HepG2 (cell line): Measurements from ENCODE around the gene TGM2. TPM values are rescaled to one million over a fixed set of nuclear protein-coding genes. Genes with fewer than 3 reads are reported as not detected.

ENCODE experiments used
- ARNTL ChIP-seq: sonication (generic); formaldehyde crosslinking; IDR thresholded peaks from 2 replicates; pipeline ENCODE4 v1.4.0; 2020; ENCODE audit warnings: mild to moderate bottlenecking, missing genetic modification reagents
- FOXP1 ChIP-seq, 2 experiments: fragments of 450-650 bp in 1 of 2; IDR thresholded peaks; 2 replicates each; pipeline ENCODE4 v1.6.1; 2017 to 2018; ENCODE audit warnings: antibody characterized with exemption in 1 of 2
- HNF4G ChIP-seq, 2 experiments: sonication (generic) in 1 of 2; formaldehyde crosslinking in 1 of 2; IDR thresholded peaks; 2 replicates each; pipeline versions ENCODE4 v1.4.0 to v1.6.1; 2011 to 2020; ENCODE audit warnings: borderline replicate concordance in 2 of 2, low read depth in 2 of 2, mild to moderate bottlenecking in 2 of 2, low read length in 1 of 2, missing genetic modification reagents in 1 of 2, moderate library complexity in 1 of 2
- KDM1A ChIP-seq: IDR thresholded peaks from 2 replicates; pipeline ENCODE4 v1.6.1; 2016; ENCODE audit warnings: missing compliant biosample characterization
- MBD4 ChIP-seq: IDR thresholded peaks from 2 replicates; pipeline ENCODE4 v1.6.1; 2012; ENCODE audit warnings: low read length, inconsistent platforms, borderline replicate concordance
- NBN ChIP-seq: fragments of 450-650 bp; conservative IDR thresholded peaks from 2 replicates; pipeline ENCODE4 v1.6.1; 2017
- PTBP1 ChIP-seq: fragments of 200-400 bp; formaldehyde crosslinking; IDR thresholded peaks from 2 replicates; pipeline ENCODE4 v1.6.1; 2018; ENCODE audit warnings: low read length, low read depth; ENCODE audit not compliant: poor library complexity, severe bottlenecking
- SAFB2 ChIP-seq: sonication (generic); formaldehyde crosslinking; IDR thresholded peaks from 2 replicates; pipeline ENCODE4 v1.5.1; 2020; ENCODE audit warnings: missing genetic modification reagents, low read depth, mild to moderate bottlenecking, borderline replicate concordance
- SNAI1 ChIP-seq: sonication (generic); formaldehyde crosslinking; IDR thresholded peaks from 2 replicates; pipeline ENCODE4 v1.5.0; 2020; ENCODE audit warnings: mild to moderate bottlenecking, missing genetic modification reagents, borderline replicate concordance
- SNAPC2 ChIP-seq: sonication (generic); formaldehyde crosslinking; IDR thresholded peaks from 2 replicates; pipeline ENCODE4 v1.8.1; 2022; ENCODE audit warnings: mild to moderate bottlenecking, missing genetic modification reagents
- TRIM24 ChIP-seq: sonication (generic); formaldehyde crosslinking; IDR thresholded peaks from 2 replicates; pipeline ENCODE4 v1.8.0; 2022; ENCODE audit warnings: mild to moderate bottlenecking, missing genetic modification reagents
- ZNF572 ChIP-seq: sonication (generic); formaldehyde crosslinking; IDR thresholded peaks from 2 replicates; pipeline ENCODE4 v1.5.1; 2020; ENCODE audit warnings: mild to moderate bottlenecking, missing genetic modification reagents
- ZNF773 ChIP-seq: sonication (generic); formaldehyde crosslinking; IDR thresholded peaks from 2 replicates; pipeline ENCODE4 v1.4.0; 2020; ENCODE audit warnings: missing genetic modification reagents, borderline replicate concordance
- ZNF777 ChIP-seq: sonication (generic); formaldehyde crosslinking; IDR thresholded peaks from 2 replicates; pipeline ENCODE4 v1.4.0; 2020; ENCODE audit warnings: missing genetic modification reagents
- polyA plus RNA-seq, 8 experiments: library from polyadenylated mRNA; depleted of rRNA in 3 of 8; stranded (reverse) in 7 of 8; unstranded in 1 of 8; fragments of >200 nt; fragmentation: Illumina TruSeq in 4 of 8; extraction: Trizol in 4 of 8; gene quantifications; 2 replicates each; pipeline versions ENCODE4 v1.2.1 to v1.2.3, GENCODE V29; 2011 to 2016; ENCODE audit warnings: low read depth in 4 of 8, missing spikeins in 1 of 8, mixed read lengths in 1 of 8; ENCODE audit not compliant: insufficient read depth in 1 of 8
- total RNA-seq, 5 experiments: library from RNA; depleted of rRNA; stranded (reverse); fragments of >200 nt; fragmentation: Illumina TruSeq; extraction: Trizol; gene quantifications; 2 replicates each; pipeline ENCODE4 v1.2.3, GENCODE V29; 2016; ENCODE audit warnings: low read depth in 1 of 5
- TF ChIP-seq, protein P1 (sequence below): IDR thresholded peaks from 2 replicates; pipeline ENCODE4 v1.6.1; 2012; ENCODE audit warnings: low read length, improper control_type of control experiment

Gene TGM2
- total and polyA plus RNA-seq, 2 of the 13 experiments (the other 11 are each of a cell fraction or from before 2014, with no cell fraction given), result 4.2 to 46.4 TPM

DNA sequence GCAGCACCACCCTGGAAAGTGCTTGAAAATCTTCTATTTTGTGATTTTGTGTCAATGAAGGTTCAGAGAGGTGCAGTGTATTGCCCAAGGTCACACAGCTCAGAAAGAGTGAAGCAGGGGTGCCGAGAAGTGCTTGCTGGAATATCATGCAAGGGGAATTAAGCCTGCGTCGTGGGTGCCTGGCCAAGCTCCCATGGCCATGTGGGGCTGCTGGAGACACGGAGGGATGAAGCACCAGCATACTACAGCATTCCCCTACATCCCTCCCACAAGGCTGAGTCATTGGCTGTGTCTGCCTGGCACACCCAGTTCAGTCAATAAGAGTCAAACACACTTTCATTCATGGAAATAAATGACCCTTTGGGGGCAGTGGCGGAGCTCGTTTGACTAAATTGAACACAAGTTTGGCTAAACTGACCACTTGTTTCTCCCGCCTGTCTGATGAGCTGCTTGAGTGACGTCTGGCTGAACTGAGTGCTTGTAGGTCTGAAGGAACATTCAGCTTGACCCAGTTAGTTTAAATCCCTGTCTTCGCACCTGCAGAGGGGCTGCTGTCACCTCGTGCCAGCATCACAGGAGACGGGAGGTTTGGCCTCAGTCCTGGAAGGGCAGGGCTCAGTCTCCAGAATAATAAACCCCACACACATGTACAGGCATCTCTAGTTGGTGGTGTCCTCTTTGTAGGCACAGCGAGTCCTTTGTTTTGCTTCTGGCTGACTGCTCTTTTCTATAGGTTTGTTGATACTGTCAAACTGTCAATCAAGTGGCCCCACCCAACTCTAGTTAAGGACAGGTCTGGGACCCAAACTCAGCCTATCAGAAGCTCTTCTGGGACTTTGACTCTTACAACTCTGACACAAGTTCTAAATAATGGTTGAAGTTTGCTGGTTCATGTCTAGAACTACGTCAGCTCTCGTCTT is 8.4 kb upstream of the TGM2 start (continued):
- TF ChIP-seq PTBP1 (no peak), TRIM24 (CRISPR knock-in tag) (no peak), SNAPC2 (no peak), NBN (no peak), ARNTL (no peak), FOXP1 (IDR thresholded peaks at IDR 0.05) (no peak), FOXP1 (CRISPR knock-in tag; IDR thresholded peaks at IDR 0.05) (no peak), SAFB2 (CRISPR knock-in tag) (no peak), HNF4G (IDR thresholded peaks at IDR 0.05; ENCODE audit: borderline replicate concordance, low read depth, low read length) (no peak), HNF4G (CRISPR knock-in tag; IDR thresholded peaks at IDR 0.05; ENCODE audit: borderline replicate concordance, low read depth) (no peak), ZNF773 (CRISPR knock-in tag) (no peak), SNAI1 (CRISPR knock-in tag) (no peak), MBD4 (no peak), ZNF777 (CRISPR knock-in tag) (no peak), ZNF572 (no peak), KDM1A (CRISPR knock-in tag) (peak; percentile 67; the same call in 1 of the 2 replicates)
- TF ChIP-seq, protein P1, sequence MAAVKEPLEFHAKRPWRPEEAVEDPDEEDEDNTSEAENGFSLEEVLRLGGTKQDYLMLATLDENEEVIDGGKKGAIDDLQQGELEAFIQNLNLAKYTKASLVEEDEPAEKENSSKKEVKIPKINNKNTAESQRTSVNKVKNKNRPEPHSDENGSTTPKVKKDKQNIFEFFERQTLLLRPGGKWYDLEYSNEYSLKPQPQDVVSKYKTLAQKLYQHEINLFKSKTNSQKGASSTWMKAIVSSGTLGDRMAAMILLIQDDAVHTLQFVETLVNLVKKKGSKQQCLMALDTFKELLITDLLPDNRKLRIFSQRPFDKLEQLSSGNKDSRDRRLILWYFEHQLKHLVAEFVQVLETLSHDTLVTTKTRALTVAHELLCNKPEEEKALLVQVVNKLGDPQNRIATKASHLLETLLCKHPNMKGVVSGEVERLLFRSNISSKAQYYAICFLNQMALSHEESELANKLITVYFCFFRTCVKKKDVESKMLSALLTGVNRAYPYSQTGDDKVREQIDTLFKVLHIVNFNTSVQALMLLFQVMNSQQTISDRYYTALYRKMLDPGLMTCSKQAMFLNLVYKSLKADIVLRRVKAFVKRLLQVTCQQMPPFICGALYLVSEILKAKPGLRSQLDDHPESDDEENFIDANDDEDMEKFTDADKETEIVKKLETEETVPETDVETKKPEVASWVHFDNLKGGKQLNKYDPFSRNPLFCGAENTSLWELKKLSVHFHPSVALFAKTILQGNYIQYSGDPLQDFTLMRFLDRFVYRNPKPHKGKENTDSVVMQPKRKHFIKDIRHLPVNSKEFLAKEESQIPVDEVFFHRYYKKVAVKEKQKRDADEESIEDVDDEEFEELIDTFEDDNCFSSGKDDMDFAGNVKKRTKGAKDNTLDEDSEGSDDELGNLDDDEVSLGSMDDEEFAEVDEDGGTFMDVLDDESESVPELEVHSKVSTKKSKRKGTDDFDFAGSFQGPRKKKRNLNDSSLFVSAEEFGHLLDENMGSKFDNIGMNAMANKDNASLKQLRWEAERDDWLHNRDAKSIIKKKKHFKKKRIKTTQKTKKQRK, result no peak
